GM21423 (cell line): Measurements from ENCODE around the gene EXOSC5.

Experiments
- ATAC-seq: cut with Tn5 transposase; IDR thresholded peaks from one replicate; pipeline ENCODE4 v1.9.1; 2021; ENCODE audit warnings: mild to moderate bottlenecking, moderate library complexity; ENCODE audit not compliant: unreplicated experiment

EXOSC5 gene

DNA sequence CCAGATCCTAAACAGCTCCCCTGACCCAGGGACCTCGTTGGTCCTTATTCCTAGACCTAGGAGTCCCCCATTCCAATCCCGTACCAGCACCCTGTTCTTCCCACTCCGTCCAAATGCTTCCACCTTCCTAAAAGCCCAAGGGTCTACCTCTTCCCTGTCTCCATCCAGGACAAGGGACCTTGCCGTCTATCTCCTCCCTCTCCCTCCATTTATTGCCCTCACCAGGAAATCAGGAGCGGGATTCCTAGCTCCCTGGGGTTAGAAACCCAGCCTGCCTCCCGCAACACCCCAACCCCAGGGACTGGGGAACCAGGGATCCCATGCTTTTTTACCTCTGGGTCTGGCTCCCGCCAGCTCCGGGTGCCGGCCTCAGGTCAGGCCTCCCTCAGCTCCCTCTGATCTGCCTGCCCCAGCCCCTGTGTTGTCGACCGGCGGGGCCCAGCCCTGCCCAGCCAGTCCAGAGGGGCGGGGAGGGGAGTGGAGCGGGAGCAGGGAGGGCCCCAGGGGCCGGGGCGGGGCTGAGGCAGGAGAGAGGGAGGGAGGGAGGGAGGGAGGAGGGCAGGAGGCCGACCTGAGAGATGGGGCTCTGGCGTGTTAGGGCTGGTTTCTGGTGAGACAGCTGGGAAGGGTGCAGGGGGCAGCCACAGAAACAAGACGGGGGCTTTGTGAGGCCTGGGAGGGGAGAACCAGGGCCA, 29.9 kb upstream of the EXOSC5 start, which contains the start of gene B3GNT8:
B3GNT8 (minus strand) TSS at position 423 of the 695 bp plus-strand sequence. CDS start 596 bp downstream, outside the sequence.
- no peak for ATAC-seq

DNA sequence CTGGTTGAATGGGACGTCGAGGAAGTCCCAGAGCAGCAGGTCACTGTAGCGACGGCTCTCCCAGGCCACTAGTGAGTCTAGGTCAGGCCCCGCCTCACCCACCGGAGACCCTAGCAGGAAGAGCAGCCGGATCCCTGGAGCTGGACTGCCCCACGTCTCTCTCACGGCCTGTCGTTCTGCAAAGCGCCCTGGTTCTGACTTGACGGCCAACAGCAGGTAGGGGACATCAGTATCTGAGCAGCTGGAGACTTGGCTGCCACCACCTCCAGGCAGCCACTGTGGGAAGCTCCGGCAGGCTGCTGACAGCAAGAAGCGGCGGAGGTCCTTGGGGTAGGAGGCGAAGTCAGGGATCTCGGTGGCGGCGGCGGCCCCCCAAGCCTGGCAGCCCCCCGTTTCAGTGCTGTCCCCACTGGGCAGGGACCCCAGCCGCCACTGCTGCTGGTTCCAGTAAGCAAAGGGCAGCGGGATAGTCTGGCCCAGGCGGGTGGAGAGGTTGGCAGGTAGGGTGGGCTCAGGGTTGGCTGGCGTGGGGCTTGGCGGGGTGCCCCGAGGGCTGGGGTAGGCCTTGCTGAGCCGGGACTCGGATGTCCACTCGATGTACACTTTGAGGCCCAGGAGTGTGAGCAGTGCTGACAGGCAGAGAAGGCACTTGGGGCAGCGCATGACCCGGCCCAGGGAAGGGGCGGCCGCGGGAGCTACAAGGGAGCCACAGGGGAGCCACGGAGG, 29.1 kb upstream of the EXOSC5 start:
- ATAC-seq = no peak

DNA sequence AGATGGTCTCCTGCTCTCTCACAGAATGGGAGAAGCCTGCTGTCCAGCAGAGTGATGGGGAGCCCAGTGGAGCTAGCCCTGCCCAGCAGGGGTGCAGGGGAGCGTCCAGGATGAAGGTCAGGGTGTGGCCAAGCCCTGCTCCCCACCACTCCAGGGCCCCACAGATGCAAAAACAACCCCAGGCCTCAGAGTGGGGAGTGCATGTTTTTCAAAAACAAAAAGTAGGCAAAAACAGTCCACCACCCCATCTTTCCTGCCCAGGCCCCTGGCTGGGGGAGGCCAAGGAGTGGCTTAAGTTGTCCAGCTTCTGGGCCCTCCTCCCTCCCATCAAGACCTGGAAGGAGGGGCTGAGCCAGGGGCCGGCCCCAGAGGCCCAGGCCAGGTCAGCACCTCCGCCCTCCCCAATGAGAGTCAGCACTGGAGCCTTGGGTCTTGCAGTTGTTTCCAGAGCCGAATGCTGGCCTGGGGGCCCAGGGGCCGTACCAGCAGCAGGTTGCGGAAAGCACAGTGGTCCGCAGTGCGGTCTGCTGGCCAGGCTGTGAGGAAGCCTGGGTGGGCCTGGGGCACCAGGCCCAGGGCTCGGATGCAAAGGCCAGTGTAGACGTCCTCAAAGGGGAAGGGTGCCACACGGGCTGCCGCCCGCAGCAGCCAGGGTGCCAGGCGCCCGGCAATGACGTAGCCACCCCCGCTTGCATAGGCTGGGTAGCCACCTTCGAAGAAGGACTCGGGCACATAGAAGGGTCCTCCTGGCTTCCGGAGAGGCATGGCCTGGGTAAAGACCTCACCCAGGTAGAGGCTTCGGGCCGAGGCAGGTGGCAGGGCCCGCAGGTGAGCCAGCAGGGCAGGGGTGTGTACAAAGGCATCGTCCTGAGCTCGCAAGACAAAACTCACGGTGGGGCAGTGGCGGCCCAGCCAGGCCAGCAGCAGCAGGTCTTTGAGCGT, 28.3 kb upstream of the EXOSC5 start:
- ATAC-seq = no peak

- no peak for ATAC-seq
Measured at GRCh38 chr19:41424335-41425173, 27.4 kb upstream of the EXOSC5 start.

- no peak for ATAC-seq
Measured at GRCh38 chr19:41422955-41423354, 25.8 kb upstream of the EXOSC5 start.

DNA sequence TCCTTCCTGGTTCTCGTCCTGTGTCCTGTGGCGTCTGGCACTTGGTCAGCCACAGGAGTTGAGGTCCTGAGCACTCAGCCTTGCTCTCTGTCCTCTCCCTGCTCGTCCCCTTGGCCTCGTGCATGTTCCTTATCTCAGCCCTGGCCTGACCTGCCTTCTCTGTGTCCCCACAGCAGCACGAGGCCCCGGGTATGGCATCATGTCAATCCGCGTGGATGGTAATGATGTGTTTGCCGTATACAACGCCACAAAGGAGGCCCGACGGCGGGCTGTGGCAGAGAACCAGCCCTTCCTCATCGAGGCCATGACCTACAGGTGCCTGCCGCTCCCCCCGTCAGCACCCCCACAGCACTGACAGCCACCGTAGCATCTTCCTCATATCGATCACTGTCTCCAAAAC, 25.3 kb upstream of the EXOSC5 start:
- no peak for ATAC-seq

GRCh38 chr19:41421973-41422372, 24.8 kb upstream of the EXOSC5 start:
- ATAC-seq = no peak

- no peak for ATAC-seq
Measured at GRCh38 chr19:41421314-41421713, 24.2 kb upstream of the EXOSC5 start.

DNA sequence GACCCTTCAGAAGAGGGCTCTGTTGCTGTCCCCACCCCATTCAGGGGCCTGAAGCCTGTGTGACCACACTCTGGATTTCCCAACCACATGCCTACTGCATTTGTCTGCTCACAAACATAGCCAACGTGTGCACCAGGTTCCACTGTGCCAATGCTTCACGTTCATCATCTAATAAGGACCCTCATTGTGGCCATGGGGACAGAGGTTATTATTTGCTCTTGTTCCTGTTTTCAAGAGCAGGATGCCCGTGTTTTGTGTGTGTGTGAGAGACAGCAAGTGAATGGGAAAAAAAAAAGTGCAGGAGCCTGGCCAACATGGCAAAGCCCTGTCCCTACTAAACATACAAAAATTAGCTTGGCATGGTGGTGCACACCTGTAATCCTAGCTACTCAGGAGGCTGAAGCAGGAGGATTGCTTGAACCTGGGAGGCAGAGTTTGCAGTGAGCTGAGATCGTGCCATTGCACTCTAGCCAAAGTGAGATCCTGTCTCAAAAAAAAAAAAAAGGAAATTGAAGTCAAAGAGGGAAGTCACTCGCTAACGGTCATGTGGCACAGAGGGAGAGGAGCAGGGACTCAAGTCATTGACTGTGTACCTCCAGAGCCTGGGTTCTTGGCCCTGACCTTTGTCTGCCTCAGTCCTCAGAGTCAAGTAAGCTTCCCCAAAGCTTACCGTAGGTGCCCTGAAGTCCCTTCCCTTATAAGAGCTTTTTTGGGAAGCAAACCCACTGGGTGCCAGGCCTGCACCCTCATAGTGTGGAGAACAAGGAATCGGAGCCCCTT, 23.1 kb upstream of the EXOSC5 start:
- no peak for ATAC-seq

- ATAC-seq = no peak
Measured at GRCh38 chr19:41416194-41416674, 19.1 kb upstream of the EXOSC5 start.

DNA sequence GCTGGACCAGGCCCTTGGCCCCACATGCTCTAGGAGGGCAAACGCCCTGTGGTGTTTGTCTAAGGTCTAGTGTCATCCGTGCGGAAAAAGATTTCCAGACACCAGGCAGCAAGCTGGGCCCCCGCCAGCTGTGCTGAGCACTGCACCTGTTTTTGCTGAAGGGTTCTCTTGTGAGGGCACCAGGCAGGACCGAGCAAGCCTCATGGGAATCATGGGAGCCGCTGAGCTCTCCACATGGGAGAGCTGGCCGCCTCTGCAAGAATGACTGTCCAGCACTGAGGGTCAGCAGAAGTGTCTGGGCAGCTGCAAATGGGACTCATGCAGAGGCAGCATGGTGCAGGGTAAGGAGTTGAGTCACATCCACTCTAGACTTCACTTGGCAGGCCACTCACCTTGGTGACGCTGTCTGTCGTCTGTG, 18.0 kb upstream of the EXOSC5 start:
- ATAC-seq = no peak

GRCh38 chr19:41414461-41414860, 17.3 kb upstream of the EXOSC5 start:
- ATAC-seq = no peak

- ATAC-seq = no peak
Measured at GRCh38 chr19:41413947-41414346, 16.8 kb upstream of the EXOSC5 start.

DNA sequence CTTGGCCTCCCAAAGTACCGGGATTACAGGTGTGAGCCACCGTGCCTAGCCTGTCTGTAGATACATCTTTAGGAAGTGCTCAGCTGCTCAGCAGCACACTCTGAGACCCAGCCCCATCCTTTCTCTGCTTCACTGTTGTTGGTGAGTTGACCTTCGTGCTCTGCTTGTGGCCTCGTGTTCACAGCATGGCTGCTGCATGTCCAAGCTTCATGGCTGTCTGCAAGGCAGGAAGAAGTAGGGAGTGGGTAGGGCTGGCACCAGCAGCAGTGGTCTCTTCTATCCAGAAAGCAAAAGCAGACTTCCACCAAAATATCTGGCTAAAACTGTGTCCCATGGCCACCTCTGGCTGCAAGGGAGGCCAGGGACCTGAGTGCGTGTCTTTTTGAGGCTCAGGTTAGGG, 15.8 kb upstream of the EXOSC5 start:
- no peak for ATAC-seq

GRCh38 chr19:41411968-41412265, 14.8 kb upstream of the EXOSC5 start:
- no peak for ATAC-seq

- ATAC-seq = no peak
Measured at GRCh38 chr19:41411100-41411967, 14.2 kb upstream of the EXOSC5 start.

GRCh38 chr19:41410336-41411054, 13.3 kb upstream of the EXOSC5 start:
- no peak for ATAC-seq

GRCh38 chr19:41409288-41409687, 12.1 kb upstream of the EXOSC5 start:
- ATAC-seq = no peak
